PC-9 (cell line): ENCODE results near the gene MTHFD2. TPM values are rescaled to one million over a fixed set of nuclear protein-coding genes. Genes with fewer than 3 reads are reported as not detected.

ENCODE experiments used
- BruUV-seq: library from RNA; stranded (reverse); fragments of 400-500 nt; replicated peaks from 2 replicates; lab custom pipeline; 2021; lab: Mats Ljungman, UMichigan
- CTCF ChIA-PET: fragments of 300-600 bp; sonication (Branson Sonifier 250); formaldehyde crosslinking; loops from one replicate; lab custom pipeline; 2022; ENCODE audit warnings: antibody characterized with exemption; lab: Charles Lee
- POLR2A ChIA-PET: fragments of 300-600 bp; sonication (Branson Sonifier 250); formaldehyde crosslinking; loops from one replicate; lab custom pipeline; 2022; ENCODE audit warnings: antibody characterized with exemption; ENCODE audit not compliant: unreplicated experiment; lab: Charles Lee
- DNase-seq, 2 experiments: peaks; one replicate each; pipeline versions ENCODE4 v3.0.0 to v3.0.0-alpha.2; 2015 to 2022; ENCODE audit warnings: mixed read lengths in 1 of 2
- H2AFZ ChIP-seq: fragments of 200-600 bp; sonication (generic); 2 replicates; pipeline ENCODE4 v1.8.1; 2017; ENCODE audit warnings: antibody characterized with exemption
- H3F3A ChIP-seq: fragments of 200-600 bp; sonication (generic); 2 replicates; pipeline ENCODE4 v1.8.1; 2017; ENCODE audit warnings: antibody characterized with exemption, mild to moderate bottlenecking, low read depth; ENCODE audit not compliant: insufficient read depth
- H3K27ac ChIP-seq: fragments of 200-600 bp; sonication (generic); 2 replicates; pipeline ENCODE4 v1.6.1; 2016; ENCODE audit warnings: mixed run types
- H3K27me3 ChIP-seq: fragments of 200-600 bp; sonication (generic); 2 replicates; pipeline ENCODE4 v1.6.1; 2016; ENCODE audit warnings: low read depth, mixed run types; ENCODE audit not compliant: insufficient read depth
- H3K36me3 ChIP-seq: fragments of 200-600 bp; sonication (generic); 2 replicates; pipeline ENCODE4 v1.6.1; 2016; ENCODE audit warnings: low read depth, mixed run types
- H3K4me1 ChIP-seq: fragments of 200-600 bp; sonication (generic); replicated peaks from 2 replicates; pipeline ENCODE4 v1.6.1; 2016; ENCODE audit warnings: mixed run types; ENCODE audit not compliant: insufficient read depth
- H3K4me2 ChIP-seq: fragments of 200-600 bp; sonication (generic); 2 replicates; pipeline ENCODE4 v1.6.1; 2017; ENCODE audit warnings: mixed run types
- H3K4me3 ChIP-seq: fragments of 200-600 bp; sonication (generic); 2 replicates; pipeline ENCODE4 v1.6.1; 2016; ENCODE audit warnings: mixed run types
- H3K79me2 ChIP-seq: fragments of 200-600 bp; sonication (generic); 2 replicates; pipeline ENCODE4 v1.6.1; 2017; ENCODE audit warnings: low read depth, mixed run types
- H3K9me2 ChIP-seq: fragments of 200-600 bp; sonication (generic); 2 replicates; pipeline ENCODE4 v1.8.1; 2017; ENCODE audit warnings: mild to moderate bottlenecking; ENCODE audit not compliant: insufficient read depth
- H3K9me3 ChIP-seq: fragments of 200-600 bp; sonication (generic); 2 replicates; pipeline ENCODE4 v1.8.1; 2016; ENCODE audit warnings: low read depth; ENCODE audit not compliant: insufficient read depth
- H4K20me1 ChIP-seq: fragments of 200-600 bp; sonication (generic); 2 replicates; pipeline ENCODE4 v1.8.1; 2017; ENCODE audit not compliant: insufficient read depth
- CTCF ChIP-seq: fragments of 200-600 bp; sonication (generic); conservative IDR thresholded peaks from 2 replicates; pipeline ENCODE4 v1.6.1; 2017; ENCODE audit warnings: mixed run types, antibody characterized with exemption, mild to moderate bottlenecking, moderate library complexity
- EZH2 ChIP-seq: fragments of 200-600 bp; sonication (generic); IDR thresholded peaks from 2 replicates; pipeline ENCODE4 v1.8.0; 2017; ENCODE audit warnings: antibody characterized with exemption, low read depth
- intact Hi-C: fragments of 100-400 bp; cut with micrococcal nuclease; formaldehyde crosslinking; loops from one replicate; pipeline ENCODE4 v1.10.0; 2022; ENCODE audit not compliant: unreplicated experiment
- total RNA-seq: library from RNA; stranded (reverse); gene quantifications from 2 replicates; pipeline ENCODE4 v1.2.3, GENCODE V29; 2021

MTHFD2 gene
- total RNA-seq, 1 experiment from 2014 or later, result 192 TPM

DNA sequence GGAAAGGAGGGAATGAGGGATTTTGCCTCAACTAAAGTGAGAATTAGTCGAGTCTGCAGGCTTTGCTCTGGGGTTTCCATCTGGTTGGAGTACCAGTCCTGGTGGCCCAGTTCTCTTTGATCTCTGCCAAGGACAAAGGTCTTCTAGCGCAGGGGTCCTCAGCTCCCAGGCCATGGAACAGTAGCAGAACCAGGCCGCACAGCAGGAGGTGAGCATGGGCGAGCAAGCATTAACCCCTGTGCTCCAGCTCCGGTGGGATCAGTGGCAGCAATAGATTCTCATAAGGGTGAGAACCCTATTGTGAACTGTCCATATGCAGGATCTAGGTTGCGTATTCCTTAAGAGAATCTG lies 23.9 kb downstream of the MTHFD2 start:
- Histone ChIP-seq H3K9me3 (no peaks in the 10 kb centered on the region), H3K27me3 (no peaks in the 10 kb centered on the region), H4K20me1 (peaks cover 31% of the 10 kb centered on the region; the same call in 1 of the 2 replicates), H3K4me1 (no peaks in the 10 kb centered on the region), H3K27ac (no peak overlapping the region), H3K9me2 (no peaks in the 10 kb centered on the region), H3F3A (peaks cover 63% of the 10 kb centered on the region), H3K36me3 (peaks cover 13% of the 10 kb centered on the region), H3K4me2 (no peak overlapping the region), H3K4me3 (no peak overlapping the region), H2AFZ (no peak overlapping the region), H3K79me2 (no peaks in the 10 kb centered on the region)
- ChIA-PET POLR2A (no interaction called here), CTCF (no interaction called here)
- intact Hi-C loops, result no loop called here
- no TSS peak for BruUV-seq
- no peak for TF ChIP-seq EZH2
- no peak for TF ChIP-seq CTCF
- DNase-seq, result no peak

- ChIA-PET CTCF (no interaction called here), POLR2A (no interaction called here)
- TF ChIP-seq EZH2 (no peak), CTCF (no peak)
- Histone ChIP-seq H4K20me1 (peaks cover 17% of the 10 kb centered on the region; the same call in 1 of the 2 replicates), H2AFZ (no peak overlapping the region), H3K27ac (no peak overlapping the region), H3F3A (peaks cover 49% of the 10 kb centered on the region), H3K27me3 (no peaks in the 10 kb centered on the region), H3K9me3 (no peaks in the 10 kb centered on the region), H3K4me2 (no peak overlapping the region), H3K9me2 (no peaks in the 10 kb centered on the region), H3K4me1 (no peaks in the 10 kb centered on the region), H3K79me2 (no peaks in the 10 kb centered on the region), H3K36me3 (no peaks in the 10 kb centered on the region; the same call in 1 of the 2 replicates), H3K4me3 (no peak overlapping the region)
- intact Hi-C loops, result no loop called here
- BruUV-seq, result no TSS peak
- DNase-seq, result no peak
Measured at GRCh38 chr2:74223941-74224770, 25.7 kb downstream of the MTHFD2 start.

DNA sequence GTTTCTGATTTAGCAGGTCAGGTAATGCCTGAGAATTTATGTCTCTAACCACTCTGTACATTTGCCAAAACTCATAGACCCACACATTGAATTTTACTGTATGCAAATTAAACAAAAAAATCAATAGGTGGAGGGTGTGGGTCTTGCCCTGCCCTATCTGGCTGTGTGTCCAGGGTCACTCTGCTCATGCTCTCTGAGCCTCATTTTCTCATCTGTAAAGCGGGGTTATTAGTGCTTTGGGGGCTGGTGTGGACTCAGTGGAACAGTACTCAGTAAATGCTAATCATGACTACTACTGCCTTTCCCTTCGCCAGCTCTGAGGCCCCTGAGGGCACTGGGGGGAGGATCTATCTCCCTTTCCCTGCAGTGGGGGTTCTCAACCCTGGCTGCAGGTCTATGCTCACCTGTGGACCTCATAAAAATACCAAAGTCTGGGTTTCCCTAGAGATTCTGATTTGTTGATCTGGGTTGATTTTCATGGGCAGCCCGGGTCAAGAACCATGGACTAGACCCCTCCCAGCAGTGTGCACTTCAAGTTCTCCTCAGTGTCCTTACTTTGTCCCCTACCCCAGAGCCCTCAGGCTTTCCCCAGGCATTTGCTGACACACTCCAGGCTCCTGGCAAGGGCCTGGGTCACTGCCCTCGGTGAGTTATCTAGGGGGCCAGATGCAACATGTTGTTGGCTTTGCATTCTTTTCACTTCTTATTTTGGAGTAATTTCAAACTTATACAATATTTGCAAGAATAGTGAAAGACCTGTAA lies 27.5 kb downstream of the MTHFD2 start:
- DNase-seq, result no peak
- Histone ChIP-seq H3F3A (peaks cover 34% of the 10 kb centered on the region; the same call in 1 of the 2 replicates), H3K9me2 (no peaks in the 10 kb centered on the region), H3K27me3 (no peaks in the 10 kb centered on the region), H3K36me3 (no peaks in the 10 kb centered on the region), H3K79me2 (no peaks in the 10 kb centered on the region), H3K4me2 (no peak overlapping the region), H3K27ac (no peak overlapping the region), H3K4me1 (no peaks in the 10 kb centered on the region), H3K4me3 (no peak overlapping the region), H2AFZ (no peak overlapping the region), H3K9me3 (no peaks in the 10 kb centered on the region), H4K20me1 (peaks cover 6% of the 10 kb centered on the region; the same call in 1 of the 2 replicates)
- no TSS peak for BruUV-seq
- CTCF ChIA-PET, result no interaction called here
- intact Hi-C loops, result no loop called here
- TF ChIP-seq CTCF (no peak), EZH2 (no peak)
- POLR2A ChIA-PET, result interaction anchor here (0.6 kb wide), 1 partner anchor 9 kb away, joined by 4 read pairs; no protein-coding TSS in a partner anchor
